NB4 (cell line): ENCODE measurements around the gene NMD3.

Experiments
- DNase-seq: peaks from one replicate; pipeline ENCODE4 v3.0.0; 2010; ENCODE audit warnings: low read depth
- H3K4me3 ChIP-seq: one replicate; pipeline ENCODE4 v1.5.1; 2011; ENCODE audit warnings: mild to moderate bottlenecking, low read depth, low read length, moderate library complexity
- CTCF ChIP-seq: IDR thresholded peaks from one replicate; pipeline ENCODE4 v1.5.1; 2012; ENCODE audit warnings: low read depth, low read length
- MAX ChIP-seq: IDR thresholded peaks from 2 replicates; pipeline ENCODE4 v1.6.1; 2011; ENCODE audit warnings: low read depth, low read length
- MYC ChIP-seq: IDR thresholded peaks from 2 replicates; pipeline ENCODE4 v1.6.1; 2011; ENCODE audit warnings: low read depth, low read length
- POLR2A ChIP-seq: IDR thresholded peaks from 2 replicates; pipeline ENCODE4 v1.6.1; 2011; ENCODE audit warnings: mild to moderate bottlenecking; ENCODE audit not compliant: insufficient read length; ENCODE audit errors: extremely low read depth

Gene NMD3

GRCh38 chr3:161296814-161297213 is 75.7 kb downstream of the NMD3 start:
- no peak for DNase-seq
- no peak for TF ChIP-seq CTCF
- TF ChIP-seq MAX, result no peak
- TF ChIP-seq POLR2A, result no peak
- TF ChIP-seq MYC, result no peak
- H3K4me3 ChIP-seq, result no peak overlapping the region
